Thymus (tissue), 11 donors: ENCODE results near the gene FOXO1. TPM values are rescaled to one million over a fixed set of nuclear protein-coding genes. Genes with fewer than 3 reads are reported as not detected.

Experiments
- DNase-seq, 9 donors: peaks; one replicate each; pipeline ENCODE4 v3.0.0-alpha.2; 2013; ENCODE audit warnings: low spot score in 9 of 9, low read depth in 6 of 9, missing footprints in 1 of 9
- H3K27ac ChIP-seq, 2 donors: one replicate each; pipeline ENCODE4 v1.5.1; 2013; ENCODE audit warnings: control low read depth in 1 of 2, low read depth in 1 of 2, low read length in 1 of 2, mild to moderate bottlenecking in 1 of 2, moderate library complexity in 1 of 2
- H3K27me3 ChIP-seq, 2 donors: one replicate each; pipeline ENCODE4 v1.5.1; 2013; ENCODE audit warnings: low read length in 1 of 2; ENCODE audit not compliant: control insufficient read depth in 2 of 2, insufficient read depth in 1 of 2
- H3K36me3 ChIP-seq, 2 donors: one replicate each; pipeline ENCODE4 v1.5.1; 2013; ENCODE audit warnings: low read length in 1 of 2, mild to moderate bottlenecking in 1 of 2, moderate library complexity in 1 of 2; ENCODE audit not compliant: control insufficient read depth in 2 of 2, insufficient read depth in 2 of 2
- H3K4me1 ChIP-seq, 2 donors: one replicate each; pipeline ENCODE4 v1.5.1; 2013; ENCODE audit warnings: low read length in 2 of 2; ENCODE audit not compliant: control insufficient read depth in 2 of 2, insufficient read depth in 2 of 2
- H3K4me3 ChIP-seq, 2 donors: one replicate each; pipeline ENCODE4 v1.5.1; 2013; ENCODE audit warnings: low read length in 2 of 2, control low read depth in 1 of 2, mild to moderate bottlenecking in 1 of 2
- H3K9me3 ChIP-seq, 2 donors: one replicate each; pipeline ENCODE4 v1.5.1; 2013; ENCODE audit warnings: low read length in 1 of 2, mild to moderate bottlenecking in 1 of 2; ENCODE audit not compliant: control insufficient read depth in 2 of 2, insufficient read depth in 1 of 2
- WGBS: extraction: QIAGEN DNeasy Blood & Tissue Kit; methylation state at CpG from one replicate; pipeline ENCODE4 v1.1.7; 2013; 5-methylcytosine and 5-hydroxymethylcytosine counted together
- polyA plus RNA-seq: library from polyadenylated mRNA; stranded (reverse); fragments of 200-250 nt; gene quantifications from one replicate; pipeline ENCODE4 v1.2.3, GENCODE V29; 2013
- total RNA-seq: library from RNA; stranded (reverse); fragments of 120-200 nt; gene quantifications from one replicate; pipeline ENCODE4 v1.2.4, GENCODE V29; 2013
- donor health status: healthy.

The FOXO1 gene
- total and polyA plus RNA-seq, 2 donors, result 8.7 to 17.2 TPM

GRCh38 chr13:40515702-40516101, 150.7 kb downstream of the FOXO1 start:
- 94% methylated on average over 1 of the region's 1 CpG for WGBS
- H3K27me3 ChIP-seq, result no peaks in the 10 kb centered on the region
- H3K4me1 ChIP-seq, result no peaks in the 10 kb centered on the region
- H3K36me3 ChIP-seq, result no peaks in the 10 kb centered on the region
- no peaks in the 10 kb centered on the region for H3K9me3 ChIP-seq
- no peak overlapping the region for H3K4me3 ChIP-seq
- no peak for DNase-seq
- no peak overlapping the region for H3K27ac ChIP-seq

DNA sequence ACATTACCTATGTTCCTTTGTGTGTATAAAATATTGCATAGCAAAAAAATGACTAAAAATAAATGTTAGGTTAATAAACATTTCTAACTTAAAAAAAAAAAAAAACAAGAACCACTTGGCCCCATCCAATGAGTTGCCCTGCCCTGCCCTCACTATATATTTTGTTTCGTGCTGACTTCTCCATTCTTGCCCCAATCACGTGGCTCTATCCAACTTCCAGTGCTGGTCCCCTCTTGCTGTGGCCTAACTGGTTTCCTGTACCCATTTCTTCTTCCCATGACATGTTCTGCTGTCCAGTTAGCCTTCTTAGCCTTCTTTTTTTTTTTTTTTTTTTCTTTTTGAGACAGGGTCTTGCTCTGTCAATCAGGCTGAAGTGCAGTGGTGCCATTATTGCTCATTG, 151.6 kb downstream of the FOXO1 start:
- Histone ChIP-seq H3K27ac (no peak overlapping the region), H3K9me3 (no peaks in the 10 kb centered on the region), H3K36me3 (no peaks in the 10 kb centered on the region), H3K4me1 (no peaks in the 10 kb centered on the region), H3K27me3 (no peaks in the 10 kb centered on the region), H3K4me3 (no peak overlapping the region)
- WGBS, result 86% methylated on average over 2 of the region's 2 CpGs
- DNase-seq, result no peak

DNA sequence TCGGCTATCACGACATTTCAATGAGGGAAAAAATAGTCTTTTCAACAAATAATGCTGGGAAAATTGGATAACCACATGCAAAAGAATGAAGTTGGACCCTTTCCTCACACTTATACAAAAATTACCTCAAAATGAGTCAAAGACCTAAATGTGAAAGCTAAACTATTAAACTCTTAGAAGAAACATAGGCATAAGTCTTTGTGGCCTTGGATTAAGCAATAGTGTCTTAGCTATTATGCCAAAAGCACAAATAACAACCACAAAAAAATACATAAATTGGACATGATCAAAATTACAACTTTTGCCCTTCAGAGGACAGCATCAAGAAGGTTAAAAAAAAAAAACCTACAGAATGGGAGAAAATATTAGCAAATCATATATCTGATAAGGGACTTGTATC, 156.6 kb downstream of the FOXO1 start:
- Histone ChIP-seq H3K9me3 (no peaks in the 10 kb centered on the region), H3K27ac (no peak overlapping the region), H3K4me1 (no peaks in the 10 kb centered on the region), H3K4me3 (no peak overlapping the region), H3K36me3 (no peaks in the 10 kb centered on the region), H3K27me3 (no peaks in the 10 kb centered on the region)
- WGBS, result 97% methylated on average over 2 of the region's 2 CpGs
- no peak for DNase-seq

GRCh38 chr13:40508767-40509342, 157.6 kb downstream of the FOXO1 start:
- Histone ChIP-seq H3K36me3 (no peaks in the 10 kb centered on the region), H3K27ac (peak overlapping the region in 1 of 2 donors; percentile 41), H3K4me1 (no peaks in the 10 kb centered on the region), H3K27me3 (no peaks in the 10 kb centered on the region), H3K9me3 (no peaks in the 10 kb centered on the region), H3K4me3 (no peak overlapping the region)
- DNase-seq, result peak in 1 of 9 donors; percentile 29
- WGBS, result 86% methylated on average over 3 of the region's 3 CpGs

DNA sequence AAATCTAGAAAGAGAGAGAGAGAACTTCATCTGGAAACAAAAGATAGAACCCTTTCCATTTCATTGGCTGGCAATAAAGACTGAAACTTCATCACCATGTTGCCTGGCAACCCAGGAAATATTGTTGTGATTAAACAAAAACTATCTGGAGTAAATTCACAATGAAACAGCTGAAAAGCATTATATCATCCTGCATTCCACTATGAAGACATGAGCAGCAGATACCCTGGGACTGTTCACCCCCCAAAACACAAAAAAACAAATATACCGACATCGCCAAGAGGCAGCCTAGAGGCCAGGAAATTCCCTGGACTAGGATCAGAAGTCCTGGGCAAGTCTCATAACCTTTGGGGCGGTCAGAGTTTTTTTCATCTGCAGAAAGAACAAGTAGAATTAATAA, 158.3 kb downstream of the FOXO1 start:
- no peaks in the 10 kb centered on the region for H3K36me3 ChIP-seq
- DNase-seq, result no peak
- no peaks in the 10 kb centered on the region for H3K9me3 ChIP-seq
- H3K4me3 ChIP-seq, result no peak overlapping the region
- H3K4me1 ChIP-seq, result no peaks in the 10 kb centered on the region
- WGBS, result 92% methylated on average over 3 of the region's 3 CpGs
- no peaks in the 10 kb centered on the region for H3K27me3 ChIP-seq
- H3K27ac ChIP-seq, result peak overlapping the region in 1 of 2 donors; percentile 41

GRCh38 chr13:40506592-40507446, 159.6 kb downstream of the FOXO1 start:
- Histone ChIP-seq H3K27ac (no peak overlapping the region), H3K4me3 (no peak overlapping the region), H3K36me3 (no peaks in the 10 kb centered on the region), H3K9me3 (no peaks in the 10 kb centered on the region), H3K4me1 (no peaks in the 10 kb centered on the region), H3K27me3 (no peaks in the 10 kb centered on the region)
- DNase-seq, result no peak
- 96% methylated on average over 11 of the region's 11 CpGs for WGBS

Other genes starting within 250 kb of the FOXO1 start
- gene MRPS31, start 104.5 kb upstream of the FOXO1 start, total RNA-seq, result 32.3 TPM
- 61.3 TPM for gene MRPS31, start 104.5 kb upstream of the FOXO1 start, polyA plus RNA-seq
- 14.5 TPM for gene SLC25A15, start 123.0 kb upstream of the FOXO1 start, total RNA-seq
- gene SLC25A15, start 123.0 kb upstream of the FOXO1 start, polyA plus RNA-seq, result 3.0 TPM